Thyroid gland (tissue), 4 donors: Measurements from ENCODE around the gene PPCS. TPM values are rescaled to one million over a fixed set of nuclear protein-coding genes. Genes with fewer than 3 reads are reported as not detected.

Experiments used
- DNase-seq, 2 donors: peaks; one replicate each; pipeline ENCODE4 v3.0.0-alpha.2; 2019
- H3K27ac ChIP-seq, 3 donors: fragments of 200-600 bp; sonication (generic); 1 replicate in 2 of 3; 2 replicates in 1 of 3; pipeline ENCODE4 v1.5.1; 2016 to 2019; ENCODE audit warnings: mild to moderate bottlenecking in 1 of 3, moderate library complexity in 1 of 3
- H3K27me3 ChIP-seq: fragments of 200-600 bp; sonication (generic); one replicate; pipeline ENCODE4 v1.5.1; 2019
- H3K36me3 ChIP-seq, 2 donors: fragments of 200-600 bp; sonication (generic); one replicate each; pipeline ENCODE4 v1.5.1; 2016 to 2019
- H3K4me1 ChIP-seq, 2 donors: fragments of 200-600 bp; sonication (generic); one replicate each; pipeline ENCODE4 v1.5.1; 2017 to 2019
- H3K4me3 ChIP-seq, 3 donors: fragments of 200-600 bp; sonication (generic); replicated peaks in 1 of 3; 1 replicate in 2 of 3; 2 replicates in 1 of 3; pipeline ENCODE4 v1.5.1; 2016; ENCODE audit warnings: mild to moderate bottlenecking in 1 of 3
- H3K9me3 ChIP-seq: fragments of 200-600 bp; sonication (generic); one replicate; pipeline ENCODE4 v1.5.1; 2017
- CTCF ChIP-seq, 6 experiments: fragments of 200-600 bp in 3 of 6; fragments of 450-650 bp in 3 of 6; sonication (generic) in 3 of 6; IDR thresholded peaks; one replicate each; pipeline ENCODE4 v1.5.1; 2016 to 2019; ENCODE audit warnings: antibody characterized with exemption in 6 of 6, mild to moderate bottlenecking in 2 of 6, inconsistent platforms in 1 of 6, moderate library complexity in 1 of 6
- POLR2A ChIP-seq, 2 donors: fragments of 450-650 bp; IDR thresholded peaks; one replicate each; pipeline ENCODE4 v1.6.1; 2017; ENCODE audit warnings: antibody characterized with exemption in 2 of 2, mild to moderate bottlenecking in 2 of 2, moderate library complexity in 1 of 2
- whole genome bisulfite sequencing, 2 donors: methylation state at CpG; one replicate each; pipeline ENCODE4 v1.1.5; 2017; 5-methylcytosine and 5-hydroxymethylcytosine counted together
- intact Hi-C: fragments of 100-400 bp; cut with DNase I; formaldehyde crosslinking; loops from one replicate; pipeline ENCODE4 v1.15.1; 2023
- total RNA-seq, 4 donors: library from RNA; depleted of rRNA; stranded (reverse); fragments of >200 nt; gene quantifications; one replicate each; pipeline ENCODE4 v1.2.3, GENCODE V29; 2016

Gene PPCS
- total RNA-seq, 4 donors from 2014 or later: 51.9 to 135 (median 89.8) TPM

GRCh38 chr1:42420121-42420520, 36.2 kb upstream of the PPCS start:
- Histone ChIP-seq H3K27me3 (no peaks in the 10 kb centered on the region), H3K36me3 (no peaks in the 10 kb centered on the region), H3K9me3 (no peaks in the 10 kb centered on the region), H3K4me3 (no peak overlapping the region), H3K4me1 (peaks cover 5 to 8% of the 10 kb centered on the region in 2 donors), H3K27ac (no peak overlapping the region)
- no peak for DNase-seq
- intact Hi-C loops: no loop called here
- TF ChIP-seq CTCF (IDR thresholded peaks at IDR 0.05): no peak
- no peak for TF ChIP-seq POLR2A (IDR thresholded peaks at IDR 0.05)
- WGBS, 2 donors: 82 to 84% methylated on average over 7 of the region's 7 CpGs

- no peaks in the 10 kb centered on the region for H3K27me3 ChIP-seq
- TF ChIP-seq CTCF (IDR thresholded peaks at IDR 0.05): no peak
- TF ChIP-seq POLR2A (IDR thresholded peaks at IDR 0.05): no peak
- intact Hi-C loops: no loop called here
- peak; percentile 50 to 55 for DNase-seq
- no peaks in the 10 kb centered on the region for H3K9me3 ChIP-seq
- no peak overlapping the region for H3K4me3 ChIP-seq
- no peaks in the 10 kb centered on the region for H3K36me3 ChIP-seq
- H3K27ac ChIP-seq: no peak overlapping the region
- H3K4me1 ChIP-seq: peaks cover 5 to 8% of the 10 kb centered on the region in 2 donors
- 21 to 25% methylated on average over 10 of the region's 10 CpGs for WGBS, 2 donors
Observed at GRCh38 chr1:42420911-42421585, 35.3 kb upstream of the PPCS start.

GRCh38 chr1:42422737-42423136, 33.6 kb upstream of the PPCS start:
- H3K27me3 ChIP-seq: no peaks in the 10 kb centered on the region
- 63 to 64% methylated on average over 9 of the region's 9 CpGs for WGBS, 2 donors
- H3K36me3 ChIP-seq: no peaks in the 10 kb centered on the region
- peaks cover 5 to 8% of the 10 kb centered on the region in 2 donors for H3K4me1 ChIP-seq
- TF ChIP-seq POLR2A (IDR thresholded peaks at IDR 0.05): no peak
- TF ChIP-seq CTCF (IDR thresholded peaks at IDR 0.05): no peak
- no peaks in the 10 kb centered on the region for H3K9me3 ChIP-seq
- DNase-seq: no peak
- no peak overlapping the region for H3K27ac ChIP-seq
- intact Hi-C loops: no loop called here
- no peak overlapping the region for H3K4me3 ChIP-seq

DNA sequence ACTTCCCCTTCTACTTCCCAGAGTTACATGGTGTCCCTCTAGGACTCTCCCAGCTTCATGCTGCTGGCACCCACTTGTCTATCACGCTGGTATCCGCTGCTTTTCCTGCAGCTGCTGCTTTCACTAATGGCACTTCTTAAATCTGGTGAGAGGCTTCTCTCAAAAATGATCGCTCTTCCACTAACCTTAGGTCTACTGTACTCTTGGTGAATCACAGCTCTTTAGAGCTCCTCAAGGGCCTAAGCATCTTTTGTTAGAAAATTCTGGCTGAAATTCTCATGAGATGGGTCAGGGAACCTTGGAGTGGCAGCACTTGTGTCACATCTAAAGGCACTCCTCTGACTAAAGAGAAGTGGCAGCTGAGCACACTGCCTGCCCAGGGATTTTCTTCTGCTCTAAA, 32.7 kb upstream of the PPCS start:
- H3K36me3 ChIP-seq: no peaks in the 10 kb centered on the region
- H3K4me1 ChIP-seq: peaks cover 5 to 8% of the 10 kb centered on the region in 2 donors
- no peak overlapping the region for H3K27ac ChIP-seq
- H3K9me3 ChIP-seq: no peaks in the 10 kb centered on the region
- no peak for TF ChIP-seq POLR2A (IDR thresholded peaks at IDR 0.05)
- TF ChIP-seq CTCF (IDR thresholded peaks at IDR 0.05): no peak
- H3K4me3 ChIP-seq: no peak overlapping the region
- WGBS, 2 donors: 37 to 46% methylated on average over 3 of the region's 3 CpGs
- H3K27me3 ChIP-seq: no peaks in the 10 kb centered on the region
- intact Hi-C loops: no loop called here
- peak; percentile 51 to 58 for DNase-seq

DNA sequence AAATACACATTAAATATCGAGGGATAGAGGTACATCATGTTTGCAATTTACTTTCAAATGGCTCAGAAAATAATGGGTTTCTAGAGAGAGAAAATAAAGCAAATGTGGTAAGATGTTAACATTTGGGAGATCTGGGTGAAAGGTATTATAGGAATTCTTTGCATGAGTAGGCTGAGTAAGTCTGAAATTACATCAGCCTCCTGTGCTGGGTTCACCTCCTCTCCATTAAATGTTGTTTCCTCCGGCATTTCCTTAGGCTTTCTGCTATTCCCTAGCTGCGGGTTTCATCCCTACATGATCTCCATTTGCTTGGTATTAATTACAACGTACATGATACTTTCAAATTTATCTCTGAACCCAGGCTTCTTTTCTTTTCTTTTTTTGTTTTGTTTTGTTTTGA, 32.1 kb upstream of the PPCS start:
- Histone ChIP-seq H3K27me3 (no peaks in the 10 kb centered on the region), H3K4me3 (no peak overlapping the region), H3K36me3 (no peaks in the 10 kb centered on the region), H3K4me1 (peaks cover 5 to 8% of the 10 kb centered on the region in 2 donors), H3K27ac (no peak overlapping the region), H3K9me3 (no peaks in the 10 kb centered on the region)
- intact Hi-C loops: no loop called here
- 59 to 61% methylated on average over 4 of the region's 4 CpGs for WGBS, 2 donors
- DNase-seq: no peak
- TF ChIP-seq POLR2A (IDR thresholded peaks at IDR 0.05): no peak
- TF ChIP-seq CTCF (IDR thresholded peaks at IDR 0.05): no peak
